Mononuclear cell (primary cell): ENCODE results near the gene ZNF311. TPM values are rescaled to one million over a fixed set of nuclear protein-coding genes. Genes with fewer than 3 reads are reported as not detected.
"Not testable (repeated sequence)": the region's sequence is repeated elsewhere in the genome, so short reads cannot be mapped to it uniquely, and the experiment has no call there.

ENCODE experiments used
- H3K27me3 ChIP-seq: 2 replicates; pipeline ENCODE4 v1.6.0; 2011; ENCODE audit warnings: low read length, control low read depth; ENCODE audit not compliant: insufficient read depth
- H3K4me1 ChIP-seq: 2 replicates; pipeline ENCODE4 v1.5.1; 2011; ENCODE audit warnings: mild to moderate bottlenecking, low read length, control low read depth; ENCODE audit not compliant: insufficient read depth
- H3K4me3 ChIP-seq: 2 replicates; pipeline ENCODE4 v1.5.1; 2011; ENCODE audit warnings: mild to moderate bottlenecking, low read length, moderate library complexity
- H3K9me3 ChIP-seq: 2 replicates; pipeline ENCODE4 v1.5.1; 2011; ENCODE audit warnings: low read depth, mild to moderate bottlenecking, control low read depth, low read length
- total RNA-seq: library from RNA; depleted of rRNA; stranded (reverse); fragments of >200 nt; gene quantifications from one replicate; pipeline ENCODE4 v1.2.3, GENCODE V29; 2012

ZNF311 gene
- total RNA-seq, 1 donor, result 0.10 TPM

- Histone ChIP-seq H3K4me3 (peak overlapping the region; percentile 32), H3K27me3 (peaks cover 11% of the 10 kb centered on the region), H3K9me3 (no peaks in the 10 kb centered on the region), H3K4me1 (peaks cover 29% of the 10 kb centered on the region)
Observed at GRCh38 chr6:28977341-28978132, 27.6 kb downstream of the ZNF311 start.

- Histone ChIP-seq H3K4me1 (peaks cover 26% of the 10 kb centered on the region), H3K4me3 (no peak overlapping the region), H3K9me3 (no peaks in the 10 kb centered on the region), H3K27me3 (peaks cover 11% of the 10 kb centered on the region)
Observed at GRCh38 chr6:28976677-28977076, 28.4 kb downstream of the ZNF311 start.

- H3K9me3 ChIP-seq, result no peaks in the 10 kb centered on the region
- no peak overlapping the region for H3K4me3 ChIP-seq
- H3K27me3 ChIP-seq, result peaks cover 11% of the 10 kb centered on the region
- H3K4me1 ChIP-seq, result peaks cover 15% of the 10 kb centered on the region
Observed at GRCh38 chr6:28974505-28974904, 30.6 kb downstream of the ZNF311 start.

GRCh38 chr6:28970056-28970455 lies 35.1 kb downstream of the ZNF311 start:
- H3K27me3 ChIP-seq, H3K4me1 ChIP-seq, H3K4me3 ChIP-seq, H3K9me3 ChIP-seq: not testable (repeated sequence)

GRCh38 chr6:28969129-28969528 lies 36.0 kb downstream of the ZNF311 start:
- no peaks in the 10 kb centered on the region for H3K9me3 ChIP-seq
- H3K4me1 ChIP-seq, result no peaks in the 10 kb centered on the region
- no peak overlapping the region for H3K4me3 ChIP-seq
- peaks cover 2% of the 10 kb centered on the region for H3K27me3 ChIP-seq

GRCh38 chr6:28968476-28968875 lies 36.6 kb downstream of the ZNF311 start:
- Histone ChIP-seq H3K4me3 (no peak overlapping the region), H3K27me3 (peaks cover 2% of the 10 kb centered on the region), H3K4me1 (no peaks in the 10 kb centered on the region), H3K9me3 (no peaks in the 10 kb centered on the region)

GRCh38 chr6:28965706-28966105 lies 39.4 kb downstream of the ZNF311 start:
- Histone ChIP-seq H3K27me3 (peaks cover 2% of the 10 kb centered on the region), H3K4me3 (no peak overlapping the region), H3K9me3 (no peaks in the 10 kb centered on the region), H3K4me1 (no peaks in the 10 kb centered on the region)

- no peaks in the 10 kb centered on the region for H3K9me3 ChIP-seq
- no peaks in the 10 kb centered on the region for H3K4me1 ChIP-seq
- no peak overlapping the region for H3K4me3 ChIP-seq
- H3K27me3 ChIP-seq, result peaks cover 11% of the 10 kb centered on the region
Observed at GRCh38 chr6:28960846-28961500, 44.1 kb downstream of the ZNF311 start.

- not testable (repeated sequence) for H3K4me1 ChIP-seq, H3K9me3 ChIP-seq, H3K4me3 ChIP-seq
- peaks cover 30% of the 10 kb centered on the region for H3K27me3 ChIP-seq
Observed at GRCh38 chr6:28958561-28959243, 46.4 kb downstream of the ZNF311 start.

GRCh38 chr6:28957795-28958314 lies 47.3 kb downstream of the ZNF311 start:
- Histone ChIP-seq H3K27me3 (peaks cover 38% of the 10 kb centered on the region), H3K4me1 (peaks cover 12% of the 10 kb centered on the region)
- H3K4me3 ChIP-seq, H3K9me3 ChIP-seq: not testable (repeated sequence)

- Histone ChIP-seq H3K9me3 (no peaks in the 10 kb centered on the region), H3K27me3 (peaks cover 44% of the 10 kb centered on the region), H3K4me1 (peaks cover 12% of the 10 kb centered on the region), H3K4me3 (no peak overlapping the region)
Observed at GRCh38 chr6:28956331-28956730, 48.8 kb downstream of the ZNF311 start.

GRCh38 chr6:28953585-28954258 lies 51.4 kb downstream of the ZNF311 start:
- Histone ChIP-seq H3K27me3 (peaks cover 44% of the 10 kb centered on the region), H3K4me1 (peaks cover 12% of the 10 kb centered on the region), H3K4me3 (peak overlapping the region; percentile 12), H3K9me3 (no peaks in the 10 kb centered on the region)

- Histone ChIP-seq H3K9me3 (no peaks in the 10 kb centered on the region), H3K27me3 (peaks cover 44% of the 10 kb centered on the region), H3K4me3 (peak overlapping the region; percentile 12), H3K4me1 (peaks cover 12% of the 10 kb centered on the region)
Observed at GRCh38 chr6:28953039-28953584, 52.0 kb downstream of the ZNF311 start.

GRCh38 chr6:28949656-28950195 lies 55.4 kb downstream of the ZNF311 start:
- peaks cover 12% of the 10 kb centered on the region for H3K4me1 ChIP-seq
- not testable (repeated sequence) for H3K4me3 ChIP-seq, H3K9me3 ChIP-seq
- peaks cover 25% of the 10 kb centered on the region for H3K27me3 ChIP-seq
